Upper lobe of right lung (tissue), 1 donor: ENCODE measurements around the gene CYP2R1. TPM values are rescaled to one million over a fixed set of nuclear protein-coding genes. Genes with fewer than 3 reads are reported as not detected.

ENCODE experiments used
- ATAC-seq: fragments of 200-7000 bp; cut with Tn5 transposase; one replicate; pipeline ENCODE4 v1.9.1; 2020; ENCODE audit warnings: mild to moderate bottlenecking, moderate library complexity
- DNase-seq: peaks from one replicate; pipeline ENCODE4 v3.0.0-alpha.2; 2020
- H3K27ac ChIP-seq: fragments of 200-600 bp; one replicate; pipeline ENCODE4 v1.8.0; 2022
- H3K27me3 ChIP-seq: fragments of 200-600 bp; one replicate; pipeline ENCODE4 v1.8.0; 2022; ENCODE audit warnings: mild to moderate bottlenecking
- H3K36me3 ChIP-seq: fragments of 200-600 bp; one replicate; pipeline ENCODE4 v1.8.0; 2022
- H3K4me1 ChIP-seq: fragments of 200-600 bp; one replicate; pipeline ENCODE4 v1.8.0; 2022
- H3K4me3 ChIP-seq: fragments of 200-600 bp; one replicate; pipeline ENCODE4 v1.8.0; 2022; ENCODE audit warnings: mild to moderate bottlenecking
- H3K9me3 ChIP-seq: fragments of 200-600 bp; one replicate; pipeline ENCODE4 v1.8.0; 2022
- intact Hi-C: fragments of 100-400 bp; cut with DNase I; formaldehyde crosslinking; loops from one replicate; pipeline ENCODE4 v1.11.0; 2022
- total RNA-seq: library from RNA; stranded (reverse); fragmentation: NEBNext Ultra II Directional; extraction: Animal tissue kit (Norgen Biotek cat#: 25700); gene quantifications from one replicate; pipeline ENCODE4 v1.2.1, GENCODE V29; 2021
- TF ChIP-seq, protein P1 (sequence below): fragments of 200-600 bp; IDR thresholded peaks from one replicate; pipeline ENCODE4 v1.8.0; 2022; ENCODE audit warnings: antibody characterized with exemption
- donor health status: DM: no; HTN: yes; CAD: no; lungs with severe emphysema.

Gene CYP2R1
- total RNA-seq, 1 donor from 2014 or later = 14.7 TPM

DNA sequence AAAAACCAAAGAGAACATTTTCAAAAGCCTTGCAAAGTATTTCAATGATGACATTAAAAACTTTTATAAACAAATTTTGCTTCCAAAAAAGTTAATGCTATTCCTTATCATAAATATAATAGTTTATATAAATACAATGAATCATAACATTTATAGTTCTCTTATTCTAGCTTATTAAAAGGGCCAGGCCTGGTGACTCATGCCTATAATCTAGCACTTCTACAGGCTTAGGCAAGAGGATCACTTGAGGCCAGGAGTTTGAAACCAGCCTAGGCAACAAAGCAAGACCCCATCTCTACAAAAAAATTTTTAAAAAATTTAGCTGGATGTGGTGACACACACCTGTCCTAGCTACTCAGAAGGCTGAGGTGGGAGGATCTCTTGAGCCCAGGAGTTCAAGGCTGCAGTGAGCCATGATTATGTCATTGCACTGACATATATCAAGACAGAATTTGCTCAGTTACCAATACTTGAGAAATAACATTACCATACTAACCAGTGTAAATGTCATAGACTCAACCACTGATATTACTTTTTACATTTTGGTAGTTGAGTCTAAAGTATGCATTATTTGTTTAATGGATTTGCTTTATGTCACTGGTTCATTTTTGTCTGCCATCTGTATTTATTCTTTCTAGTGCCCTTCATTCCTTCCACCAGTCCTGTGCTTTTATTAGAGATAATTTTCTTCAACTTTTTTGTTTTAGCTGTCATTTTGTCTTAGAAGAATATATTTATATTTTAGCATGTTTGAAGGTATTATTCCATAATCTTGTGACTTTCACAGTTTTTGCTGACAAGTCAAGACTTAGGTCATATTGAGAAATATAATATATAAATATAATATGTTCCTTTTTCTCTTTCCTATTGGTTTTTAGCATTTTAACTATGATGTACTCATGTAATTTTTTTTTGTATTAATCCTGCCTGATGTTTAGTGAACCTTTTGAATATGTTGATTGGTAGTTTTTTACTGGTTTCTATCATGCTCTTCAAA lies 56.2 kb downstream of the CYP2R1 start:
- H3K9me3 ChIP-seq = no peaks in the 10 kb centered on the region
- H3K27me3 ChIP-seq = no peaks in the 10 kb centered on the region
- intact Hi-C loops = no loop called here
- TF ChIP-seq, protein P1, sequence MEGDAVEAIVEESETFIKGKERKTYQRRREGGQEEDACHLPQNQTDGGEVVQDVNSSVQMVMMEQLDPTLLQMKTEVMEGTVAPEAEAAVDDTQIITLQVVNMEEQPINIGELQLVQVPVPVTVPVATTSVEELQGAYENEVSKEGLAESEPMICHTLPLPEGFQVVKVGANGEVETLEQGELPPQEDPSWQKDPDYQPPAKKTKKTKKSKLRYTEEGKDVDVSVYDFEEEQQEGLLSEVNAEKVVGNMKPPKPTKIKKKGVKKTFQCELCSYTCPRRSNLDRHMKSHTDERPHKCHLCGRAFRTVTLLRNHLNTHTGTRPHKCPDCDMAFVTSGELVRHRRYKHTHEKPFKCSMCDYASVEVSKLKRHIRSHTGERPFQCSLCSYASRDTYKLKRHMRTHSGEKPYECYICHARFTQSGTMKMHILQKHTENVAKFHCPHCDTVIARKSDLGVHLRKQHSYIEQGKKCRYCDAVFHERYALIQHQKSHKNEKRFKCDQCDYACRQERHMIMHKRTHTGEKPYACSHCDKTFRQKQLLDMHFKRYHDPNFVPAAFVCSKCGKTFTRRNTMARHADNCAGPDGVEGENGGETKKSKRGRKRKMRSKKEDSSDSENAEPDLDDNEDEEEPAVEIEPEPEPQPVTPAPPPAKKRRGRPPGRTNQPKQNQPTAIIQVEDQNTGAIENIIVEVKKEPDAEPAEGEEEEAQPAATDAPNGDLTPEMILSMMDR = no peak
- DNase-seq (no peak), ATAC-seq (no peak)
- no peaks in the 10 kb centered on the region for H3K36me3 ChIP-seq
- no peaks in the 10 kb centered on the region for H3K4me1 ChIP-seq
- no peak overlapping the region for H3K4me3 ChIP-seq
- H3K27ac ChIP-seq = no peak overlapping the region

Other genes with a start within 250 kb of the CYP2R1 start
- 28.5 TPM for gene PDE3B, start 248.4 kb downstream of the CYP2R1 start, total RNA-seq
- not detected for gene CALCA, start 80.1 kb upstream of the CYP2R1 start, total RNA-seq
- gene CALCB, start 181.4 kb upstream of the CYP2R1 start, total RNA-seq = not detected
- gene INSC, start 222.7 kb upstream of the CYP2R1 start, total RNA-seq = 0.96 TPM